Nephron (organoid): ENCODE measurements around the gene NT5C2.
"Not testable (repeated sequence)": the region's sequence is repeated elsewhere in the genome, so short reads cannot be mapped to it uniquely, and the experiment has no call there.

Source experiments
- H3K27ac Mint-ChIP-seq, 3 experiments: 2 replicates each; pipeline ENCODE4 v1.8.0; 2020; ENCODE audit warnings: mixed read lengths in 3 of 3, mild to moderate bottlenecking in 2 of 3, moderate library complexity in 1 of 3
- H3K27me3 Mint-ChIP-seq: 2 replicates; pipeline ENCODE4 v1.8.0; 2021; ENCODE audit warnings: low read depth, mild to moderate bottlenecking, moderate library complexity, mixed read lengths
- H3K36me3 Mint-ChIP-seq: 2 replicates; pipeline ENCODE4 v1.8.0; 2020; ENCODE audit warnings: low read depth, mixed read lengths
- H3K4me1 Mint-ChIP-seq: 2 replicates; pipeline ENCODE4 v1.8.0; 2020; ENCODE audit warnings: mixed read lengths
- H3K4me3 Mint-ChIP-seq, 3 experiments: 2 replicates each; pipeline ENCODE4 v1.8.0; 2020; ENCODE audit warnings: mild to moderate bottlenecking in 3 of 3, mixed read lengths in 3 of 3, moderate library complexity in 2 of 3
- H3K9me3 Mint-ChIP-seq: 2 replicates; pipeline ENCODE4 v1.8.0; 2020; ENCODE audit warnings: mixed read lengths
- TF ChIP-seq, protein P1 (sequence below), 3 experiments: fragments of 200-600 bp; sonication (generic); IDR thresholded peaks; one replicate each; pipeline ENCODE4 v1.5.0; 2021; ENCODE audit warnings: antibody characterized with exemption in 3 of 3; ENCODE audit not compliant: unreplicated experiment in 3 of 3

Gene NT5C2

DNA sequence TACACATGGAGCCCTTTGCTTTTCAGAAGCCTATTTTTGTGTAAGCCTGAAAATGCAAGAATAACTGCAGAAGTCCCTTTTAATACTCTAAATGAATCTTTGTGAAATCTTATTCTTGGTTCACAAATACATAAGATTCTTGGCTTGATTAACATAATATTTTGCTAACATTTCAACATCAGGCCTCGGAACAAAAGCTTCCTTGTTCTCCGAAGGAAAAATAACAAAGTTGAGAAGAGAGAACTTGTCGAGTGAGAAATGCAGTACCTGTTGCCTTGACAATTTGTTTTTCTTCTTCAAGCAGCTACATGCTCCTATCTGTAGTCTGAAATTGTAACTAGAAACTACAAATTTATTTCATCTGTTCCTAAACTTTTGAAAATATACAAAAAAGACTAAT lies 8.5 kb downstream of the NT5C2 start:
- no peaks in the 10 kb centered on the region for H3K27me3 Mint-ChIP-seq
- peak overlapping the region; percentile 13 to 43 (median 26) for H3K27ac Mint-ChIP-seq
- H3K4me3 Mint-ChIP-seq, result no peak overlapping the region
- H3K9me3 Mint-ChIP-seq, result no peaks in the 10 kb centered on the region
- peaks cover 15% of the 10 kb centered on the region for H3K36me3 Mint-ChIP-seq
- H3K4me1 Mint-ChIP-seq, result peaks cover 47% of the 10 kb centered on the region
- TF ChIP-seq, protein P1, sequence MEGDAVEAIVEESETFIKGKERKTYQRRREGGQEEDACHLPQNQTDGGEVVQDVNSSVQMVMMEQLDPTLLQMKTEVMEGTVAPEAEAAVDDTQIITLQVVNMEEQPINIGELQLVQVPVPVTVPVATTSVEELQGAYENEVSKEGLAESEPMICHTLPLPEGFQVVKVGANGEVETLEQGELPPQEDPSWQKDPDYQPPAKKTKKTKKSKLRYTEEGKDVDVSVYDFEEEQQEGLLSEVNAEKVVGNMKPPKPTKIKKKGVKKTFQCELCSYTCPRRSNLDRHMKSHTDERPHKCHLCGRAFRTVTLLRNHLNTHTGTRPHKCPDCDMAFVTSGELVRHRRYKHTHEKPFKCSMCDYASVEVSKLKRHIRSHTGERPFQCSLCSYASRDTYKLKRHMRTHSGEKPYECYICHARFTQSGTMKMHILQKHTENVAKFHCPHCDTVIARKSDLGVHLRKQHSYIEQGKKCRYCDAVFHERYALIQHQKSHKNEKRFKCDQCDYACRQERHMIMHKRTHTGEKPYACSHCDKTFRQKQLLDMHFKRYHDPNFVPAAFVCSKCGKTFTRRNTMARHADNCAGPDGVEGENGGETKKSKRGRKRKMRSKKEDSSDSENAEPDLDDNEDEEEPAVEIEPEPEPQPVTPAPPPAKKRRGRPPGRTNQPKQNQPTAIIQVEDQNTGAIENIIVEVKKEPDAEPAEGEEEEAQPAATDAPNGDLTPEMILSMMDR (IDR thresholded peaks at IDR 0.05; ENCODE audit: unreplicated experiment in 3 of 3), result no peak

DNA sequence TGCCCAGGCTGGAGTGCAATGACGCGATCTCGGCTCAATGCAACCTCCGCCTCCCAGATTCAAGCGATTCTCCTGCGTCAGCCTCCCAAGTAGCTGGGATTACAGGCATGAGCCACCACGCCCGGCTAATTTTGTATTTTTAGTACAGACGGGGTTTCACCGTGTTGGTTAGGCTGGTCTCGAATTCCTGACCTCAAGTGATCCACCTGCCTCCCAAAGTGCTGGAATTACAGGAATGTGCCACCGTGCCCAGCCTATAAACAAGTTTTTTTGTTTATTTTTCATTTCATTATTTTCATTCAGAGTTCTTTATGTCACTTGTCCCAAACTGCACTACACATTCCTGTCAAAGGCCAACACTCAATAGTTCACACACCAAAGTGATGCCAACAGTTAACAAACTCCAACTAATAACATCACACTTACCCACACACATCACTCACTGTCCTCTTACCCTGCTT lies 9.1 kb downstream of the NT5C2 start:
- peaks cover 45% of the 10 kb centered on the region for H3K4me1 Mint-ChIP-seq
- H3K4me3 Mint-ChIP-seq, result not testable (repeated sequence)

DNA sequence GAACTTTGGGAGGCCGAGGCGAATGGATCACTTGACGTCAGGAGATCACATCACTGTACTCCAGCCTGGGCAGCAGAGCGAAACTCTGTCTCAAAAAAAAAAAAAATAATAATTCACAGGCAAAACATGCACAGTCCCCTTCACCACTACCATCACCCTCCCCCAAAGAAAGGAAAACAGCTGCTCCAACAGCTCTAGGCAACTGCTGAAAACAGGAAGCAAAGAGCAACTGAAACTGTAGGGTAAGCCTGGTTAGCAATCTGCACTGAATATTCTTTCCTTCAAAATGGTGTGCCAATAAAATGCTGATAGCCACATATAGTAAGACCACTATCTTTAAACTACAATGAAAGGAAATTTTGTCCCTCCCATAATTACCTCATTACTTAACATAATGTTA lies 11.8 kb downstream of the NT5C2 start:
- Mint-ChIP-seq H3K27me3 (no peaks in the 10 kb centered on the region), H3K27ac (peak overlapping the region; percentile 42 to 68 (median 62)), H3K9me3 (no peaks in the 10 kb centered on the region), H3K4me3 (no peak overlapping the region), H3K36me3 (peaks cover 35% of the 10 kb centered on the region), H3K4me1 (peaks cover 36% of the 10 kb centered on the region)
- TF ChIP-seq, protein P1 (IDR thresholded peaks at IDR 0.05; ENCODE audit: unreplicated experiment in 3 of 3), result no peak

More for the DNA sequence above, 9.1 kb downstream of the NT5C2 start:
- H3K36me3 Mint-ChIP-seq, result peaks cover 19% of the 10 kb centered on the region
- peak overlapping the region; percentile 13 to 43 (median 16) for H3K27ac Mint-ChIP-seq
- not testable (repeated sequence) for H3K9me3 Mint-ChIP-seq, H3K27me3 Mint-ChIP-seq

DNA sequence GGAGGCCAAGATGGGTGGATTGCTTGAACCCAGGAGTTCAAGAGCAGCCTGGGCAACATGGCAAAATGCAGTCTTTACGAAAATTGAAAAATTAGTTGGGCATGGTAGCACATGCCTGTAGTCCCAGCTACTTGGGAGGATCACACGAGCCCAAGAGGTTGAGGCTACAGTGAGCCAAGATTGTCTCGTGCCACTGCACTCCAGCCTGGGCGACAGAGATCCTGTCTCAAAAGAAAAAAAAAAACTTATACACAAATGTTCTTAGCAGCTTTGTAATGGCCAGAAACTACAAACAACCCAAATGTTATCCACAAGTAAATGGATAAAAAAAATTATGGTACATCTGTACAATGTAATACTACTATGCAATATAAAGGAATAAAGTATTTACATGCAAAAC lies 12.6 kb downstream of the NT5C2 start:
- Mint-ChIP-seq H3K4me1 (peaks cover 36% of the 10 kb centered on the region), H3K9me3 (no peaks in the 10 kb centered on the region), H3K36me3 (peaks cover 38% of the 10 kb centered on the region), H3K27me3 (no peaks in the 10 kb centered on the region), H3K4me3 (no peak overlapping the region), H3K27ac (peak overlapping the region in 1 of 3 experiments; percentile 62)
- TF ChIP-seq, protein P1 (IDR thresholded peaks at IDR 0.05; ENCODE audit: unreplicated experiment in 3 of 3), result no peak

DNA sequence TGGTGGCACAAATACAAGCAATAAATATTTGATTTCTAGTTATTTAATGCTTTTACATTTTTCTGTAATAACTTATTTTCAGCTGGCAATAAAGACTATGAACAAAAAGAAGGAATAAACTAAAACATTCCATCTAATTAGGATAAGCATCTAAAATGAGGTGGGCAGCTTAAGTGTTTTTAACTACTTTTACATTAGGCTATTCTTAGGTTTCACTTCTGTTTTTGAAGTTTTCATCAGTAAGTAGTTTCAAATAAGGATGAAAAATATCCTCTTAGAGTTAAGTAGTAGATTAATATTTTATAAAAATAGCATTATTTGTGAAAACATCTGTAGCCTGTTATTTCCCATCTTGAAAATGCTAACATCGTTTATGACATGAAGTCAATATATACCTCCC lies 15.9 kb downstream of the NT5C2 start:
- Mint-ChIP-seq H3K27ac (no peak overlapping the region), H3K4me1 (peaks cover 16% of the 10 kb centered on the region), H3K27me3 (no peaks in the 10 kb centered on the region), H3K9me3 (no peaks in the 10 kb centered on the region), H3K36me3 (peaks cover 57% of the 10 kb centered on the region), H3K4me3 (no peak overlapping the region)
- TF ChIP-seq, protein P1 (IDR thresholded peaks at IDR 0.05; ENCODE audit: unreplicated experiment in 3 of 3), result no peak

DNA sequence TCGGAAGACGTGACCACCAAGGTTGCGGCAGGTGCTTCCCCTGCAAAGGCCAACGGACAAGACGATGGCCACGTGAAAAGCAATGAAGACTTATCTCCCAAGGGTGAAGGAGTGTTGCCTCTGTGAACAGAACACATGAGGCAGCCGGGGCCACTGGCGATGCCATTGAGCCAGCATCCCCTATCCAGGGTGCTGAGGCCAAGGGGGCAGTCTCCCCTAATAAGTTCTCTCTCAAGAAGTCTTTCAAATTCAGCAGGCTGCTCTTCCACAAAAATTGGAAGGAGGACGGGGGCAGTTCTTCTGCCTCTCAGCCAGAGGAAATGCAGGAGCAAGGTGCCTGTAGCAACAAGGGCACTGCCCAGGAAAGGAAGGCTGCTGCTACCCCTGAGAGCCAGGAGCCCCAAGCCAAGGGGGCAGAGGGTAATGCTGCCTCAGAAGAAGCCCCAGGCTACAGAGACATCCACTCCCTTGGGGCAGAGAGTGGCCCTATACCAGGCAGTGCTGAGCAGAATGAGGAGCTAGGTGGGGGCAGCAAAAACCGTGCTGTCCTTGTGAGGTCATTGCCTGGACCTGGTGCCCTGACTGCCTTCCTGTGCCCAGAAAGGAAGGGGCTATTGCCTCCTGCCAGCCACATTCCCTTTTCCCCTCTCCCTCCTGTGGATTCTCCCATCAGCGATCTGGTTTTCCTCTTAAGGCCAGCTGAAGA lies 17.3 kb downstream of the NT5C2 start:
- peaks cover 7% of the 10 kb centered on the region for H3K4me1 Mint-ChIP-seq
- no peaks in the 10 kb centered on the region for H3K27me3 Mint-ChIP-seq
- H3K36me3 Mint-ChIP-seq, result peaks cover 56% of the 10 kb centered on the region
- TF ChIP-seq, protein P1 (IDR thresholded peaks at IDR 0.05; ENCODE audit: unreplicated experiment in 3 of 3), result no peak
- no peak overlapping the region for H3K27ac Mint-ChIP-seq
- H3K9me3 Mint-ChIP-seq, result no peaks in the 10 kb centered on the region
- no peak overlapping the region for H3K4me3 Mint-ChIP-seq

DNA sequence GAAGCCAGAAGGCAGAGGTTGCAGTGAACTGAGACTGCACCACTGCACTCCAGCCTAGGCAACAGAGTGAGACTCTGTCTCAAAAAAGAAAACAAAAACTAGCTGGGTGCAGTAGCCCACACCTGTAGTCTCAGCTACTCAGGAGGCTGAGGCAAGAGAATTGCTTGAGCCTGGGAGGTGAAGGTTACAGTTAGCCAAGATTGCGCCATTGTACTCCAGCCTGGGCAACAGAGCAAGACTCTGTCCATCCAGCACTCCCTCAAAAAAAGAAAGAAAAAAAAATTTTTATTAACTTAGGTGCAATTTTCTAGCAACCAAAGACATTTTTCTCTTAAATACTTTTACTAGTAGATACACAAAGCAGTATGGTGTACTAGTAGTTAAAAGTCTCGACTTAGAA lies 18.7 kb downstream of the NT5C2 start:
- not testable (repeated sequence) for H3K4me1 Mint-ChIP-seq, H3K27ac Mint-ChIP-seq, H3K27me3 Mint-ChIP-seq, H3K9me3 Mint-ChIP-seq, H3K4me3 Mint-ChIP-seq
- peaks cover 50% of the 10 kb centered on the region for H3K36me3 Mint-ChIP-seq
